Measurements from ENCODE around the gene MBNL3. TPM values are rescaled to one million over a fixed set of nuclear protein-coding genes. Genes with fewer than 3 reads are reported as not detected.

The MBNL3 gene
- total and polyA plus RNA-seq, 9 of the 15 experiments (the other 6 are each of a cell fraction or from before 2014, with no cell fraction given) = under 0.01 to 0.25 (median 0.16) TPM

DNA sequence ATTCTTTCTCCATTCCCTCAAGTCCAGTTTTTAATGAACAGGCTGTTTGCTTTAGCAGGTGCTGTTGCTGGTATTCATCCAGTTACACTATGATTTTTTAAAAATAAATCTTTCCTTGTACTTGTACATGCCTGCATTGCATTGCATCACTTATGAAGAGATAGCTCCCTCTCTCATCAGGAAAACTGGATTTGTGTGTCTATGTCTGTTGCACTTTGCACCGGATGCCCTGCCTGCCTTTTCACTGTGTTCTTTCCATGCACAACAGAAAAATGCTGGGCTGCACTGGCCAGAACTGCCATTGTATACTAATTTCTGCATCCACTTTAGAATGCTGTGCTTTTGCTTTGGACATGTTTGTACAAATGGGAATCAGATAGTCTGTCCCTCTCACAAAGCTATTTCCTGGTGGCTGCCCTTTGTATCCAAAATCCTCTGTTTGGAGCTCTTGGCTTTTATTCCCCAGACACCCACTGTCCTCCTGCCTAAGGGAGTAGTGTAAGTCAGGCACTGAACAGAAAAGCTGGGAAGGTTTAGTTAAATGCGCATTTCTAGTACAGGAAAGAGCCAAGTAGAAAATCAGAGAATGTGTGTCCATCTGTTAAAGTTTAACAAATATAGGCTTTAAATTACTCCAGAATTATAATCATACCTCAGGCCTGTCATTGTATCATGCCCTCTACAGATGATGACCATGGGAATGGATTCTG lies 119.1 kb downstream of the MBNL3 start:
- WGBS (ENCODE audit: insufficient coverage, low coverage, missing lambda C conversion rate) = 0% methylated on average over 2 of the region's 2 CpGs
- Histone ChIP-seq H3K4me1 (replicated peaks in 1 of 2; ENCODE audit: control insufficient read depth in 2 of 2, insufficient read depth in 2 of 2, low read length in 2 of 2) (no peaks in the 10 kb centered on the region), H3K27me3 (ENCODE audit: control insufficient read depth in 2 of 2, insufficient read depth in 2 of 2, low read length in 2 of 2) (no peaks in the 10 kb centered on the region), H4K20me1 (replicated peaks; ENCODE audit: control insufficient read depth, insufficient read depth, low read length) (no peaks in the 10 kb centered on the region), H3K9ac (ENCODE audit: insufficient read depth in 1 of 2, low read depth in 2 of 2, low read length in 2 of 2) (no peak overlapping the region), H3K9me3 (replicated peaks; ENCODE audit: control insufficient read depth, insufficient read depth, low read depth, low read length) (no peaks in the 10 kb centered on the region), H3K4me2 (ENCODE audit: insufficient read depth, low read length) (no peak overlapping the region), H3K36me3 (ENCODE audit: control insufficient read depth, insufficient read depth, low read length) (no peaks in the 10 kb centered on the region), H3K4me3 (no peak overlapping the region), H2AFZ (ENCODE audit: low read depth, low read length) (no peak overlapping the region), H3K79me2 (ENCODE audit: control insufficient read depth, insufficient read depth, low read length) (no peaks in the 10 kb centered on the region), H3K27ac (ENCODE audit: extremely low read depth, low read depth, low read length) (no peak overlapping the region), H3K9me1 (ENCODE audit: control insufficient read depth, insufficient read depth, low read length) (no peaks in the 10 kb centered on the region)
- ChIA-PET CTCF (ENCODE audit: low intra/inter-chr PET ratio) (no interaction called here), POLR2A (no interaction called here)
- DNase-seq (ENCODE audit: extremely low read depth in 1 of 4, low spot score in 3 of 4) (no peak), FAIRE-seq (no peak), ATAC-seq (no peak)
- in situ Hi-C loops (cut with MboI) (no loop called here), intact Hi-C loops (cut with micrococcal nuclease) (no loop called here)
- TF ChIP-seq, protein P1, sequence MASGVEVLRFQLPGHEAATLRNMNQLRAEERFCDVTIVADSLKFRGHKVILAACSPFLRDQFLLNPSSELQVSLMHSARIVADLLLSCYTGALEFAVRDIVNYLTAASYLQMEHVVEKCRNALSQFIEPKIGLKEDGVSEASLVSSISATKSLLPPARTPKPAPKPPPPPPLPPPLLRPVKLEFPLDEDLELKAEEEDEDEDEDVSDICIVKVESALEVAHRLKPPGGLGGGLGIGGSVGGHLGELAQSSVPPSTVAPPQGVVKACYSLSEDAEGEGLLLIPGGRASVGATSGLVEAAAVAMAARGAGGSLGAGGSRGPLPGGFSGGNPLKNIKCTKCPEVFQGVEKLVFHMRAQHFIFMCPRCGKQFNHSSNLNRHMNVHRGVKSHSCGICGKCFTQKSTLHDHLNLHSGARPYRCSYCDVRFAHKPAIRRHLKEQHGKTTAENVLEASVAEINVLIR (CRISPR knock-in tag; IDR thresholded peaks at IDR 0.05) = no peak
- TF ChIP-seq CREM (IDR thresholded peaks at IDR 0.05; ENCODE audit: low read depth) (no peak), MECOM (CRISPR knock-in tag; IDR thresholded peaks at IDR 0.05) (no peak), ZNF589 (CRISPR knock-in tag; IDR thresholded peaks at IDR 0.05; ENCODE audit: low read depth) (no peak), SNRNP70 (optimal IDR thresholded peaks at IDR 0.05; ENCODE audit: low read depth, low read length) (no peak)
- TF ChIP-seq, protein P2, sequence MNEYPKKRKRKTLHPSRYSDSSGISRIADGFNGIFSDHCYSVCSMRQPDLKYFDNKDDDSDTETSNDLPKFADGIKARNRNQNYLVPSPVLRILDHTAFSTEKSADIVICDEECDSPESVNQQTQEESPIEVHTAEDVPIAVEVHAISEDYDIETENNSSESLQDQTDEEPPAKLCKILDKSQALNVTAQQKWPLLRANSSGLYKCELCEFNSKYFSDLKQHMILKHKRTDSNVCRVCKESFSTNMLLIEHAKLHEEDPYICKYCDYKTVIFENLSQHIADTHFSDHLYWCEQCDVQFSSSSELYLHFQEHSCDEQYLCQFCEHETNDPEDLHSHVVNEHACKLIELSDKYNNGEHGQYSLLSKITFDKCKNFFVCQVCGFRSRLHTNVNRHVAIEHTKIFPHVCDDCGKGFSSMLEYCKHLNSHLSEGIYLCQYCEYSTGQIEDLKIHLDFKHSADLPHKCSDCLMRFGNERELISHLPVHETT (CRISPR knock-in tag; conservative IDR thresholded peaks at IDR 0.05 in 1 of 2, IDR thresholded peaks at IDR 0.05 in 1 of 2) = no peak
- TF ChIP-seq, protein P3, sequence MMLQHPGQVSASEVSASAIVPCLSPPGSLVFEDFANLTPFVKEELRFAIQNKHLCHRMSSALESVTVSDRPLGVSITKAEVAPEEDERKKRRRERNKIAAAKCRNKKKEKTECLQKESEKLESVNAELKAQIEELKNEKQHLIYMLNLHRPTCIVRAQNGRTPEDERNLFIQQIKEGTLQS (IDR thresholded peaks at IDR 0.05) = no peak
- TF ChIP-seq, protein P3 (CRISPR knock-in tag; conservative IDR thresholded peaks at IDR 0.05) = no peak
- BruUV-seq (replicated peaks) = no TSS peak
